NT2/D1 (cell line): Measurements from ENCODE around the gene ZNF512B.

ENCODE experiments used
- SUZ12 ChIP-seq: IDR thresholded peaks from 2 replicates; pipeline ENCODE4 v1.6.1; 2011; ENCODE audit not compliant: insufficient read length, insufficient read depth; ENCODE audit errors: extremely low read depth
- YY1 ChIP-seq: IDR thresholded peaks from 2 replicates; pipeline ENCODE4 v1.6.1; 2011; ENCODE audit not compliant: insufficient read length, insufficient read depth
- ZNF274 ChIP-seq: IDR thresholded peaks from 2 replicates; pipeline ENCODE4 v1.6.1; 2011; ENCODE audit warnings: mild to moderate bottlenecking, low read depth, low read length

DNA sequence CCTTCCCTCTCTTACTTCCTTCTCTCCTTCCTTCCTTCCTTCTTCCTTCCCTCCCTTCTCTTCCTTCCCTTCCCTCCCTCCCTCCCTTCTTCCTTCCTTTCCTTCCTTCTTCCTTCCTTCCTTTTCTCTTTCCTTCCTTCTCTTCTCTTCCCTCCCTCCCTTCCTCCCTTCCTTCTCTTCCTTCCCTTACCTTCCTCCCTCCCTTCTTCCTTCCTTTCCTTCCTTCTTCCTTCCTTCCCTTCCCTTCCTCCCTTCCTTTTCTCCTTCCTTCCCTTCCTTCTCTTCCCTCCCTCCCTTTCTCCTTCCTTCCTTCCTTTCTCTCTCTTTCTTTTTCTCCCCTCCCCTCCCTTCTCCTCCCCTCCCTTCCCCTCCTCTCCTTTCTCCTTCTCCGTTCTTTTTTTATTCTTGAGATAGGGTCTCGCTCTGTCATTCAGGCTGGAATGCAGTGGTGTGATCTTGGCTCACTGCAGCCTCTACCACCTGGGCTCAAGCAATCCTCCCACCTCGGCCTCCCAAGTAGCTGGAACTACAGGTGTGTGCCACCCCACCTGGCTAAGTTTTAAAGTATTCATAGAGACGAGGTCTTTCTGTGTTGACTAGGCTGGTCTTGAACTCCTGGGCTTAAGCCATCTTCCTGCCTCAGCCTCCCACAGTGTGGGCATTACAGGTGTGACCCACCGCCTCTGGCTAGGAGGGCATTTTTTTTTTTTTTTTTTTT lies 1.1 kb upstream of the ZNF512B start:
- TF ChIP-seq ZNF274 (no peak), YY1 (no peak), SUZ12 (no peak)
